HepG2 (cell line): ENCODE measurements around the gene MRPS14. TPM values are rescaled to one million over a fixed set of nuclear protein-coding genes. Genes with fewer than 3 reads are reported as not detected.

Source experiments
- FUBP1 ChIP-seq: sonication (generic); formaldehyde crosslinking; IDR thresholded peaks from 2 replicates; pipeline ENCODE4 v1.5.1; 2020; ENCODE audit warnings: missing genetic modification reagents, mild to moderate bottlenecking, borderline replicate concordance
- GTF2F1 ChIP-seq: fragments of 150-350 bp; IDR thresholded peaks from 2 replicates; pipeline ENCODE4 v1.6.1; 2014; ENCODE audit warnings: low read length
- HIC2 ChIP-seq: sonication (generic); formaldehyde crosslinking; IDR thresholded peaks from 2 replicates; pipeline ENCODE4 v1.9.0; 2022; ENCODE audit warnings: low read depth, missing genetic modification reagents
- IRF9 ChIP-seq: sonication (generic); formaldehyde crosslinking; IDR thresholded peaks from 2 replicates; pipeline ENCODE4 v1.8.0; 2022; ENCODE audit warnings: missing genetic modification reagents, mild to moderate bottlenecking, borderline replicate concordance
- MIER3 ChIP-seq: IDR thresholded peaks from 2 replicates; pipeline ENCODE4 v1.6.1; 2016; ENCODE audit warnings: missing compliant biosample characterization, borderline replicate concordance
- NFE2L2 ChIP-seq: fragments of 150-350 bp; IDR thresholded peaks from 2 replicates; pipeline ENCODE4 v1.6.1; 2014; ENCODE audit warnings: low read length
- POGK ChIP-seq: sonication (generic); formaldehyde crosslinking; conservative IDR thresholded peaks from 2 replicates; pipeline ENCODE4 v1.8.0; 2022; ENCODE audit warnings: mild to moderate bottlenecking, moderate library complexity, missing genetic modification reagents
- POLR2A ChIP-seq, 2 experiments: IDR thresholded peaks; 2 replicates each; pipeline ENCODE4 v1.6.1; 2011; ENCODE audit warnings: low read depth in 2 of 2, low read length in 2 of 2, mild to moderate bottlenecking in 1 of 2, moderate library complexity in 1 of 2; ENCODE audit not compliant: insufficient read depth in 1 of 2
- SKI ChIP-seq: fragments of 450-650 bp; IDR thresholded peaks from one replicate; pipeline ENCODE4 v1.6.1; 2018; ENCODE audit warnings: mild to moderate bottlenecking; ENCODE audit not compliant: partially characterized antibody
- SNRNP70 ChIP-seq: fragments of 200-400 bp; formaldehyde crosslinking; IDR thresholded peaks from 2 replicates; pipeline ENCODE4 v1.6.1; 2017; ENCODE audit warnings: mild to moderate bottlenecking, low read depth, low read length, moderate library complexity
- SRSF9 ChIP-seq: fragments of 200-400 bp; formaldehyde crosslinking; IDR thresholded peaks from 2 replicates; pipeline ENCODE4 v1.6.1; 2018; ENCODE audit warnings: borderline replicate concordance, mild to moderate bottlenecking, low read depth, low read length; ENCODE audit not compliant: insufficient read depth, poor library complexity, severe bottlenecking
- TRAFD1 ChIP-seq: sonication (generic); formaldehyde crosslinking; IDR thresholded peaks from 2 replicates; pipeline ENCODE4 v1.5.1; 2020; ENCODE audit warnings: missing genetic modification reagents, mild to moderate bottlenecking, borderline replicate concordance
- TSC22D2 ChIP-seq: sonication (generic); formaldehyde crosslinking; IDR thresholded peaks from 2 replicates; pipeline ENCODE4 v1.5.1; 2020; ENCODE audit warnings: missing genetic modification reagents, mild to moderate bottlenecking, borderline replicate concordance
- YEATS4 ChIP-seq: sonication (generic); formaldehyde crosslinking; IDR thresholded peaks from 2 replicates; pipeline ENCODE4 v1.4.0; 2020; ENCODE audit warnings: missing genetic modification reagents, borderline replicate concordance
- ZNF317 ChIP-seq: sonication (generic); formaldehyde crosslinking; IDR thresholded peaks from 2 replicates; pipeline ENCODE4 v1.5.0; 2020; ENCODE audit warnings: mild to moderate bottlenecking, missing genetic modification reagents
- ZNF674 ChIP-seq: sonication (generic); formaldehyde crosslinking; IDR thresholded peaks from 2 replicates; pipeline ENCODE4 v1.5.0; 2020; ENCODE audit warnings: low read depth, mild to moderate bottlenecking, missing genetic modification reagents
- ZNF761 ChIP-seq: sonication (generic); formaldehyde crosslinking; conservative IDR thresholded peaks from 2 replicates; pipeline ENCODE4 v1.4.0; 2020; ENCODE audit warnings: mild to moderate bottlenecking, missing genetic modification reagents
- polyA plus RNA-seq, 8 experiments: library from polyadenylated mRNA; depleted of rRNA in 3 of 8; stranded (reverse) in 7 of 8; unstranded in 1 of 8; fragments of >200 nt; fragmentation: Illumina TruSeq in 4 of 8; extraction: Trizol in 4 of 8; gene quantifications; 2 replicates each; pipeline versions ENCODE4 v1.2.1 to v1.2.3, GENCODE V29; 2011 to 2016; ENCODE audit warnings: low read depth in 4 of 8, missing spikeins in 1 of 8, mixed read lengths in 1 of 8; ENCODE audit not compliant: insufficient read depth in 1 of 8
- total RNA-seq, 5 experiments: library from RNA; depleted of rRNA; stranded (reverse); fragments of >200 nt; fragmentation: Illumina TruSeq; extraction: Trizol; gene quantifications; 2 replicates each; pipeline ENCODE4 v1.2.3, GENCODE V29; 2016; ENCODE audit warnings: low read depth in 1 of 5

MRPS14 gene
- total and polyA plus RNA-seq, 2 of the 13 experiments (the other 11 are each of a cell fraction or from before 2014, with no cell fraction given) = 36.6 to 43.2 TPM

- TF ChIP-seq YEATS4 (CRISPR knock-in tag) (peak; percentile 87; the same call in 1 of the 2 replicates), GTF2F1 (peak; percentile 67; the same call in 1 of the 2 replicates), SKI (no peak), ZNF674 (CRISPR knock-in tag) (no peak), MIER3 (CRISPR knock-in tag) (peak; percentile 78; the same call in 1 of the 2 replicates), HIC2 (CRISPR knock-in tag) (no peak), ZNF761 (CRISPR knock-in tag) (no peak), TRAFD1 (CRISPR knock-in tag) (no peak), NFE2L2 (no peak), SNRNP70 (no peak), TSC22D2 (CRISPR knock-in tag) (0 out of 2 replicates have a peak, but pooled peaks have one; percentile 32), IRF9 (peak; percentile 59; the same call in 1 of the 2 replicates), SRSF9 (no peak), FUBP1 (CRISPR knock-in tag) (no peak), POGK (CRISPR knock-in tag) (peak; percentile 78; the same call in 1 of the 2 replicates), ZNF317 (CRISPR knock-in tag) (no peak), POLR2A (IDR thresholded peaks at IDR 0.05; ENCODE audit: insufficient read depth in 1 of 2, low read depth in 2 of 2, low read length in 2 of 2) (peak; percentile 88 to 92)
Measured at GRCh38 chr1:175023043-175023921, at the start of gene MRPS14 (continued).
